B cell (primary cell): Measurements from ENCODE around the gene POU2AF1. TPM values are rescaled to one million over a fixed set of nuclear protein-coding genes. Genes with fewer than 3 reads are reported as not detected.

ENCODE experiments used
- ATAC-seq: fragments of 200-7000 bp; cut with Tn5 transposase; one replicate; pipeline ENCODE4 v1.10.0; 2021; ENCODE audit warnings: low read depth, mild to moderate bottlenecking, moderate number of reproducible peaks, moderate library complexity
- CTCF ChIA-PET: fragments of 350-600 bp; sonication (Branson Sonifier 250); formaldehyde crosslinking; loops from one replicate; lab custom pipeline; 2021; ENCODE audit warnings: antibody characterized with exemption, inconsistent platforms; lab: Charles Lee
- POLR2A ChIA-PET: fragments of 350-600 bp; sonication (Branson Sonifier 250); formaldehyde crosslinking; loops from one replicate; lab custom pipeline; 2021; ENCODE audit warnings: antibody characterized with exemption; lab: Charles Lee
- DNase-seq: peaks from one replicate; pipeline ENCODE4 v3.0.0; 2013
- H2AFZ ChIP-seq: 2 replicates; pipeline ENCODE4 v1.6.1; 2012; ENCODE audit warnings: mild to moderate bottlenecking, low read depth, low read length; ENCODE audit not compliant: insufficient read depth, poor library complexity, severe bottlenecking
- H3K27ac ChIP-seq, 2 donors: 1 replicate in 1 of 2; 2 replicates in 1 of 2; pipeline ENCODE4 v1.5.1; 2012 to 2013; ENCODE audit warnings: low read length in 2 of 2, mild to moderate bottlenecking in 2 of 2, moderate library complexity in 1 of 2
- H3K27me3 ChIP-seq, 4 experiments: fragments of 200-600 bp in 1 of 4; sonication (generic) in 1 of 4; replicated peaks in 1 of 4; 1 replicate in 2 of 4; 2 replicates in 2 of 4; pipeline versions ENCODE4 v1.6.1 to v1.7.0; 2013 to 2016; ENCODE audit warnings: low read length in 3 of 4, mild to moderate bottlenecking in 2 of 4, mixed read lengths in 1 of 4, moderate library complexity in 1 of 4; ENCODE audit not compliant: insufficient read depth in 4 of 4, control insufficient read depth in 3 of 4; ENCODE audit errors: control extremely low read depth in 1 of 4
- H3K36me3 ChIP-seq, 2 experiments: replicated peaks in 1 of 2; 1 replicate in 1 of 2; 2 replicates in 1 of 2; pipeline versions ENCODE4 v1.6.1 to v1.7.1; 2013; ENCODE audit warnings: low read length in 1 of 2; ENCODE audit not compliant: insufficient read depth in 2 of 2, control insufficient read depth in 1 of 2; ENCODE audit errors: control extremely low read depth in 1 of 2, extremely low read depth in 1 of 2
- H3K4me1 ChIP-seq, 2 donors: fragments of 200-600 bp in 1 of 2; sonication (generic) in 1 of 2; 1 replicate in 1 of 2; 2 replicates in 1 of 2; pipeline versions ENCODE4 v1.5.1 to v1.6.1; 2013 to 2017; ENCODE audit warnings: low read length in 2 of 2; ENCODE audit not compliant: control insufficient read depth in 2 of 2, insufficient read depth in 2 of 2
- H3K4me2 ChIP-seq: replicated peaks from 2 replicates; pipeline ENCODE3; 2012; ENCODE audit warnings: mild to moderate bottlenecking, low read depth, low read length; ENCODE audit not compliant: poor library complexity, severe bottlenecking
- H3K4me3 ChIP-seq, 5 experiments: fragments of 200-600 bp in 1 of 5; sonication (generic) in 1 of 5; 1 replicate in 3 of 5; 2 replicates in 2 of 5; pipeline versions ENCODE4 v1.5.1 to v1.7.0; 2011 to 2016; ENCODE audit warnings: low read length in 4 of 5, mild to moderate bottlenecking in 4 of 5, low read depth in 2 of 5, control low read depth in 1 of 5, moderate library complexity in 1 of 5; ENCODE audit not compliant: insufficient read depth in 1 of 5; ENCODE audit errors: control extremely low read depth in 1 of 5, extremely low read depth in 1 of 5
- H3K79me2 ChIP-seq: fragments of 200-600 bp; sonication (generic); one replicate; pipeline ENCODE4 v1.6.0; 2016; ENCODE audit warnings: low read length; ENCODE audit not compliant: control insufficient read depth, insufficient read depth
- H3K9ac ChIP-seq: fragments of 200-600 bp; sonication (generic); 2 replicates; pipeline ENCODE4 v1.6.1; 2017; ENCODE audit warnings: mild to moderate bottlenecking, low read length, moderate library complexity
- H3K9me3 ChIP-seq, 3 donors: one replicate each; pipeline versions ENCODE4 v1.6.1 to v1.7.1; 2013; ENCODE audit warnings: low read length in 2 of 3; ENCODE audit not compliant: control insufficient read depth in 2 of 3, insufficient read depth in 1 of 3; ENCODE audit errors: control extremely low read depth in 1 of 3
- H4K20me1 ChIP-seq: 2 replicates; pipeline ENCODE4 v1.6.0; 2012; ENCODE audit warnings: mild to moderate bottlenecking, low read length; ENCODE audit not compliant: insufficient read depth, control insufficient read depth, poor library complexity, severe bottlenecking
- H3K27ac Mint-ChIP-seq: one replicate; pipeline ENCODE4 v1.8.0; 2021; ENCODE audit warnings: mixed read lengths
- H3K27me3 Mint-ChIP-seq: one replicate; pipeline ENCODE4 v1.8.0; 2021; ENCODE audit warnings: mixed read lengths
- H3K4me1 Mint-ChIP-seq: one replicate; pipeline ENCODE4 v1.8.0; 2021; ENCODE audit warnings: mixed read lengths
- H3K4me3 Mint-ChIP-seq: one replicate; pipeline ENCODE4 v1.8.0; 2021; ENCODE audit warnings: mixed read lengths
- H3K9me3 Mint-ChIP-seq: one replicate; pipeline ENCODE4 v1.8.0; 2022; ENCODE audit warnings: mixed read lengths; ENCODE audit not compliant: insufficient read depth
- CTCF ChIP-seq: fragments of 200-600 bp; IDR thresholded peaks from one replicate; pipeline ENCODE4 v1.8.0; 2022; ENCODE audit warnings: antibody characterized with exemption, mild to moderate bottlenecking
- EZH2 ChIP-seq: IDR thresholded peaks from 2 replicates; pipeline ENCODE4 v1.6.1; 2012; ENCODE audit warnings: borderline replicate concordance, low read depth, mild to moderate bottlenecking, moderate library complexity, low read length; ENCODE audit not compliant: insufficient read depth, poor library complexity, severe bottlenecking
- WGBS: methylation state at CpG from one replicate; pipeline ENCODE4 v1.1.5; 2013; ENCODE audit warnings: missing lambda C conversion rate; ENCODE audit not compliant: insufficient coverage; 5-methylcytosine and 5-hydroxymethylcytosine counted together
- intact Hi-C: fragments of 100-400 bp; cut with micrococcal nuclease; formaldehyde crosslinking; loops from one replicate; pipeline ENCODE4 v1.10.0; 2022
- polyA plus RNA-seq: library from polyadenylated mRNA; depleted of rRNA; stranded (reverse); fragments of >200 nt; gene quantifications from 2 replicates; pipeline ENCODE4 v1.2.3, GENCODE V29; 2012
- total RNA-seq, 2 donors: library from RNA; stranded (reverse); fragments of 120-200 nt in 1 of 2; gene quantifications; 1 replicate in 1 of 2; 2 replicates in 1 of 2; pipeline versions ENCODE4 v1.2.3 to v1.2.4, GENCODE V29; 2013 to 2022

POU2AF1 gene
- total and polyA plus RNA-seq, 2 donors (not counting 1 experiment from before 2014, with no cell fraction given) = 308 to 407 TPM

DNA sequence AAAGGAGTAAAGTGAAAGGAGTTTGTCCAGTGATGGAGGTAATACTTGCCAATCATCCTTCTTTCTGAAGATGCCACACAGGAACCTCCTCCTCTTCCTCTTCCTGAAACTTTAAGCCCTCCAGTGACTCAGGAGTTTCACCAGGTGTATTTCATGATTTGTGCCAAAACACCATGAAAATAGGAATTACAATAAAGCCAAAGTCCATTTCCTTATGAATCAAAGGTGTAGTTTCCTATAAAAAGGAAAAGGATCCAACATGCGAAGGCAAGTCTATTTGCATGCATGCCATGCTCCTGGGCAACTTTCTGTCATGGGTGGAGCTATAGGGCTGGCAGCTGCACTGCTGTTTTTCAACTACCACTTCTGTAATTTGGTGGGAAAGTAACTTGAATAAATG lies 9.8 kb upstream of the POU2AF1 start:
- Histone ChIP-seq H4K20me1 (no peaks in the 10 kb centered on the region), H3K36me3 (no peaks in the 10 kb centered on the region), H3K9me3 (peaks cover 0 to 4% (median 3%) of the 10 kb centered on the region in 3 donors), H3K9ac (no peak overlapping the region), H3K4me1 (peaks cover 29 to 36% of the 10 kb centered on the region in 2 donors), H3K4me2 (peak overlapping the region; percentile 58), H3K4me3 (peak overlapping the region in 2 of 5 experiments; percentile 16 to 18), H3K27ac (peak overlapping the region in 1 of 2 donors; percentile 6), H3K79me2 (peaks cover 12% of the 10 kb centered on the region), H3K27me3 (no peaks in the 10 kb centered on the region), H2AFZ (peak overlapping the region; percentile 5)
- Mint-ChIP-seq H3K4me1 (peaks cover 46% of the 10 kb centered on the region), H3K27me3 (no peaks in the 10 kb centered on the region), H3K27ac (peak overlapping the region; percentile 47), H3K4me3 (peak overlapping the region; percentile 17), H3K9me3 (no peaks in the 10 kb centered on the region)
- DNase-seq (peak; percentile 55), ATAC-seq (peak; percentile 66)
- ChIA-PET POLR2A (interaction anchor here (0.7 to 3.5 kb wide), 4 partner anchors 10 to 46 kb away, joined by 4 to 21 read pairs (median 14); partner anchors contain the start of gene POU2AF1), CTCF (interaction anchor here (1.3 to 6.8 kb wide), 5 partner anchors 10 to 34 kb away, joined by 3 to 76 read pairs (median 13); partner anchors contain the start of gene POU2AF1)
- TF ChIP-seq CTCF (no peak), EZH2 (no peak)
- no CpG with 5 or more reads among the region's 1 CpG for WGBS
- intact Hi-C loops = loop anchor here (5.0 kb wide), 1 partner anchor 42 kb away; no protein-coding TSS in a partner anchor

DNA sequence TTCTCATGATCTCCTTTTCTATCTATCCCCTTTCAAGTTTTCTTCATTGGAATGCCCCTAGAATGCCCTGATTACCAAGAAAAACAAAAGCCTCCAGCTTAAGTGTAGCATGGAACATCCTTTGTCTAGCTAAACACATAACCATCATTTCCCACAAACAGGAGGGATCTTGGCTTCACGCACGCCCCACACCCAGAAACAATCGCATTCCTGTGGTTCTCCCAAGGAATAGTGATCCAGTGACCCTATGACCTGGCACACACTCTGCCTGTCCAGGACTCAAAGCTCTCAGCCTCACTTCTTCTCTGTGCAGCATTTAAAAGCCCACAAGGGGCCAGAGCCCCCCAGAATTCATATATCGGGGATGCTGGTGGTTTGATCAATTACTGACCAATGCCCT lies 9.3 kb upstream of the POU2AF1 start:
- no peak overlapping the region for H3K4me3 Mint-ChIP-seq
- POLR2A ChIA-PET = interaction anchor here (0.7 to 3.5 kb wide), 4 partner anchors 9 to 46 kb away, joined by 4 to 21 read pairs (median 14); partner anchors contain the start of gene POU2AF1

More for the DNA sequence above, 9.3 kb upstream of the POU2AF1 start:
- H3K79me2 ChIP-seq = peaks cover 8% of the 10 kb centered on the region
- no peak for TF ChIP-seq CTCF
- TF ChIP-seq EZH2 = no peak
- Mint-ChIP-seq H3K27me3 (no peaks in the 10 kb centered on the region), H3K9me3 (no peaks in the 10 kb centered on the region), H3K4me1 (peaks cover 42% of the 10 kb centered on the region), H3K27ac (peak overlapping the region; percentile 47)
- no peak for ATAC-seq
- no peaks in the 10 kb centered on the region for H3K27me3 ChIP-seq
- peak overlapping the region; percentile 58 for H3K4me2 ChIP-seq
- H3K9ac ChIP-seq = no peak overlapping the region
- H2AFZ ChIP-seq = no peak overlapping the region
- H4K20me1 ChIP-seq = no peaks in the 10 kb centered on the region
- H3K9me3 ChIP-seq = peaks cover 0 to 4% (median 3%) of the 10 kb centered on the region in 3 donors
- H3K36me3 ChIP-seq = no peaks in the 10 kb centered on the region
- 100% methylated on average over 3 of the region's 4 CpGs for WGBS
- H3K4me1 ChIP-seq = peaks cover 25 to 32% of the 10 kb centered on the region in 2 donors
- no peak for DNase-seq
- intact Hi-C loops = loop anchor here (5.0 kb wide), 1 partner anchor 41 kb away; no protein-coding TSS in a partner anchor
- peak overlapping the region in 1 of 5 experiments; percentile 16 for H3K4me3 ChIP-seq
- no peak overlapping the region for H3K27ac ChIP-seq
- CTCF ChIA-PET = interaction anchor here (1.3 to 6.8 kb wide), 4 partner anchors 9 to 32 kb away, joined by 3 to 76 read pairs (median 20); partner anchors contain the start of gene POU2AF1
